HepG2 (cell line): ENCODE measurements around the gene MVP. TPM values are rescaled to one million over a fixed set of nuclear protein-coding genes. Genes with fewer than 3 reads are reported as not detected.

Source experiments
- CEBPB ChIP-seq: IDR thresholded peaks from 2 replicates; pipeline ENCODE4 v1.6.1; 2011; ENCODE audit warnings: low read depth, low read length, improper control_type of control experiment, borderline replicate concordance
- FUBP1 ChIP-seq: sonication (generic); formaldehyde crosslinking; IDR thresholded peaks from 2 replicates; pipeline ENCODE4 v1.5.1; 2020; ENCODE audit warnings: missing genetic modification reagents, mild to moderate bottlenecking, borderline replicate concordance
- GABPA ChIP-seq, 2 experiments: IDR thresholded peaks; 2 replicates each; pipeline ENCODE4 v1.6.1; 2011 to 2016; ENCODE audit warnings: low read depth in 2 of 2, low read length in 1 of 2, missing biosample characterization in 1 of 2, missing genetic modification characterization in 1 of 2
- KDM1A ChIP-seq: IDR thresholded peaks from 2 replicates; pipeline ENCODE4 v1.6.1; 2016; ENCODE audit warnings: missing compliant biosample characterization
- MXD4 ChIP-seq: IDR thresholded peaks from 2 replicates; pipeline ENCODE4 v1.6.1; 2016; ENCODE audit warnings: mild to moderate bottlenecking, missing biosample characterization, missing genetic modification reagents
- NFIC ChIP-seq: IDR thresholded peaks from 2 replicates; pipeline ENCODE4 v1.6.1; 2012; ENCODE audit warnings: mild to moderate bottlenecking, low read length, inconsistent platforms
- POGK ChIP-seq: sonication (generic); formaldehyde crosslinking; conservative IDR thresholded peaks from 2 replicates; pipeline ENCODE4 v1.8.0; 2022; ENCODE audit warnings: mild to moderate bottlenecking, moderate library complexity, missing genetic modification reagents
- PRDM15 ChIP-seq: sonication (generic); formaldehyde crosslinking; IDR thresholded peaks from 2 replicates; pipeline ENCODE4 v1.4.0; 2020; ENCODE audit warnings: missing genetic modification reagents
- RAD51 ChIP-seq: fragments of 450-650 bp; IDR thresholded peaks from 2 replicates; pipeline ENCODE4 v1.6.1; 2016; ENCODE audit warnings: borderline replicate concordance
- RARA ChIP-seq: IDR thresholded peaks from 2 replicates; pipeline ENCODE4 v1.6.1; 2016; ENCODE audit warnings: missing genetic modification reagents, missing compliant biosample characterization
- REXO4 ChIP-seq: sonication (generic); formaldehyde crosslinking; IDR thresholded peaks from 2 replicates; pipeline ENCODE4 v1.8.0; 2022; ENCODE audit warnings: missing genetic modification reagents, mild to moderate bottlenecking, borderline replicate concordance
- ZBTB8A ChIP-seq: sonication (generic); formaldehyde crosslinking; IDR thresholded peaks from 2 replicates; pipeline ENCODE4 v1.4.0; 2020; ENCODE audit warnings: mild to moderate bottlenecking, low read depth, missing genetic modification reagents, borderline replicate concordance
- ZNF275 ChIP-seq: sonication (generic); formaldehyde crosslinking; IDR thresholded peaks from 2 replicates; pipeline ENCODE4 v1.8.0; 2022; ENCODE audit warnings: missing genetic modification reagents, mild to moderate bottlenecking, inconsistent platforms, borderline replicate concordance
- ZNF501 ChIP-seq: sonication (generic); formaldehyde crosslinking; IDR thresholded peaks from 2 replicates; pipeline ENCODE4 v1.5.1; 2020; ENCODE audit warnings: mild to moderate bottlenecking, moderate library complexity, missing genetic modification reagents
- ZNF556 ChIP-seq: sonication (generic); formaldehyde crosslinking; IDR thresholded peaks from 2 replicates; pipeline ENCODE4 v1.4.0; 2020; ENCODE audit warnings: mild to moderate bottlenecking, missing genetic modification reagents, borderline replicate concordance
- ZNF709 ChIP-seq: sonication (generic); formaldehyde crosslinking; IDR thresholded peaks from 2 replicates; pipeline ENCODE4 v1.5.0; 2020; ENCODE audit warnings: mild to moderate bottlenecking, missing genetic modification reagents
- ZNF772 ChIP-seq: sonication (generic); formaldehyde crosslinking; IDR thresholded peaks from 2 replicates; pipeline ENCODE4 v1.5.0; 2020; ENCODE audit warnings: mild to moderate bottlenecking, missing genetic modification reagents
- ZSCAN29 ChIP-seq: sonication (generic); formaldehyde crosslinking; conservative IDR thresholded peaks from 2 replicates; pipeline ENCODE4 v1.4.0; 2020; ENCODE audit warnings: mild to moderate bottlenecking, missing genetic modification reagents
- ZSCAN9 ChIP-seq: IDR thresholded peaks from 2 replicates; pipeline ENCODE4 v1.6.1; 2016; ENCODE audit warnings: borderline replicate concordance
- polyA plus RNA-seq, 8 experiments: library from polyadenylated mRNA; depleted of rRNA in 3 of 8; stranded (reverse) in 7 of 8; unstranded in 1 of 8; fragments of >200 nt; fragmentation: Illumina TruSeq in 4 of 8; extraction: Trizol in 4 of 8; gene quantifications; 2 replicates each; pipeline versions ENCODE4 v1.2.1 to v1.2.3, GENCODE V29; 2011 to 2016; ENCODE audit warnings: low read depth in 4 of 8, missing spikeins in 1 of 8, mixed read lengths in 1 of 8; ENCODE audit not compliant: insufficient read depth in 1 of 8
- total RNA-seq, 5 experiments: library from RNA; depleted of rRNA; stranded (reverse); fragments of >200 nt; fragmentation: Illumina TruSeq; extraction: Trizol; gene quantifications; 2 replicates each; pipeline ENCODE4 v1.2.3, GENCODE V29; 2016; ENCODE audit warnings: low read depth in 1 of 5

The MVP gene
- total and polyA plus RNA-seq, 2 of the 13 experiments (the other 11 are each of a cell fraction or from before 2014, with no cell fraction given) = 22.9 to 43.5 TPM

GRCh38 chr16:29820730-29821642 lies 724 bp downstream of the MVP start (continued):
- TF ChIP-seq POGK (CRISPR knock-in tag) (0 out of 2 replicates have a peak, but pooled peaks have one; percentile 19), REXO4 (no peak), ZNF709 (CRISPR knock-in tag) (0 out of 2 replicates have a peak, but pooled peaks have one; percentile 32), MXD4 (0 out of 2 replicates have a peak, but pooled peaks have one; percentile 7), ZSCAN9 (0 out of 2 replicates have a peak, but pooled peaks have one; percentile 4), ZNF556 (CRISPR knock-in tag) (peak; percentile 56; the same call in 1 of the 2 replicates), RAD51 (peak; percentile 65), GABPA (IDR thresholded peaks at IDR 0.05; ENCODE audit: low read depth, low read length) (no peak), GABPA (CRISPR knock-in tag; IDR thresholded peaks at IDR 0.05; ENCODE audit: low read depth) (0 out of 2 replicates have a peak, but pooled peaks have one; percentile 34), RARA (CRISPR knock-in tag) (no peak), ZNF772 (CRISPR knock-in tag) (0 out of 2 replicates have a peak, but pooled peaks have one; percentile 19), PRDM15 (0 out of 2 replicates have a peak, but pooled peaks have one; percentile 16), NFIC (0 out of 2 replicates have a peak, but pooled peaks have one; percentile 29), CEBPB (no peak), ZNF501 (0 out of 2 replicates have a peak, but pooled peaks have one; percentile 5), ZSCAN29 (CRISPR knock-in tag) (0 out of 2 replicates have a peak, but pooled peaks have one; percentile 10), ZNF275 (CRISPR knock-in tag) (0 out of 2 replicates have a peak, but pooled peaks have one; percentile 33), ZBTB8A (0 out of 2 replicates have a peak, but pooled peaks have one; percentile 53), KDM1A (CRISPR knock-in tag) (no peak), FUBP1 (0 out of 2 replicates have a peak, but pooled peaks have one; percentile 22)
